ENCODE measurements around the gene USH2A.

USH2A gene

DNA sequence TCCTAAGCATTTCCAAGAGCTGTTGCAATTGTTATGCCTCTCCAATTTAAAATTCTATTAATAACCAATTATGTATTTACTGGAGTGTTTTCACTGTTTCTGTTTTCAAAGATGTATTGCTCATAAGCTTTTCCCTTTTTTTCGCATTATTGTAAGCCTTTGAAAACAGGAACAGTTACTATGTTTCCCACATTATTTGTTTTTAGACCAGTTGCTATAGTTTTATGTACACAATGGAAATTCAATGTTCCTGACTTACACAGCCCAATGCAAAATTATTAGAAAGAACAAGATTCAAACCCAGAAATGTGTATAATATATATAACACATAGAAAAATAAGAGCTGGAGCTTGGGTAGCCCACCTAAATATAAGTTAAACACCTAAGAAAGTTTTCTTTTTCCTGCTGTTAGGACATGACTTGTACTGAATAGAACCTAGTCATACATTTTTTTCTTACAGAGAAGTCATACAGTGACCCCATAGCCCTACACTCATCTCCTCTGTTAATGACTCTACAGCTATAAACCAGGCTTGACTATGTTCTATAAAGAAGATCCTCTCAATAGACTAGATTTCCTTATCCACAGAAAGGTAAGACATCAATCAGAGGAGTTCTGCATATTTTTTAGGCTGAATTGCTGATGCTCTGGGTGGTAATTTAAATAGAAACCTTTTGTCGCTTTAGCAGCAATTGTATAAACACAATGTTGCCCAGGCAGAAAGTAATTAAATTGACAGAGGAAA is 299.6 kb downstream of the USH2A start:
- H3K27ac Mint-ChIP-seq, result no peak overlapping the region
- H3K4me1 Mint-ChIP-seq (ENCODE audit: low read depth), result no peaks in the 10 kb centered on the region
- no peaks in the 10 kb centered on the region for H3K36me3 Mint-ChIP-seq (ENCODE audit: low read depth)
- H3K4me3 Mint-ChIP-seq, result no peak overlapping the region
- no peaks in the 10 kb centered on the region for H3K27me3 Mint-ChIP-seq
- no peak for DNase-seq
- H3K9me3 Mint-ChIP-seq, result no peaks in the 10 kb centered on the region

DNA sequence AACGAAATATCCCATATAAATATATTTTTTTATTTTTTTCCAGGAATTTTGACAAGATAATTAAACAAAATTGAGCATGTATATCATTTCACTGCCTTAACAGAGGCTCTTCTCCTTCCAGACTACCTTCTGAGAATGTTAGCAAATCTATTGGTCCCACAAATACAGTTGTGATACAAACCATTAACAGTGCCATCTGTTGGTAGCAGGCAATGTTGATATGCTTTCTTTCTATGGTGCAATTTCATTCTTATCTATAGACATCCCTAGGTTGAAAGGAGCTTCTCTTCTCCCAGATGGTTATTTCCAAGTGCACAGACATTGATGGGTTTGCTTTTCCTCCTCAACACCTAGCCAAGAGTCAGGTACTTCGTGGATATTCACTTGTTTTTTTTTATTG is 303.6 kb downstream of the USH2A start:
- Mint-ChIP-seq H3K27me3 (no peaks in the 10 kb centered on the region), H3K9me3 (no peaks in the 10 kb centered on the region), H3K4me1 (ENCODE audit: low read depth) (no peaks in the 10 kb centered on the region), H3K27ac (no peak overlapping the region), H3K4me3 (no peak overlapping the region), H3K36me3 (ENCODE audit: low read depth) (no peaks in the 10 kb centered on the region)
- DNase-seq, result no peak

GRCh38 chr1:216114180-216114579 is 309.1 kb downstream of the USH2A start:
- no peaks in the 10 kb centered on the region for H3K4me1 Mint-ChIP-seq (ENCODE audit: low read depth)
- H3K4me3 Mint-ChIP-seq, result no peak overlapping the region
- peaks cover 2% of the 10 kb centered on the region for H3K9me3 Mint-ChIP-seq
- no peaks in the 10 kb centered on the region for H3K27me3 Mint-ChIP-seq
- no peaks in the 10 kb centered on the region for H3K36me3 Mint-ChIP-seq (ENCODE audit: low read depth)
- no peak for DNase-seq
- H3K27ac Mint-ChIP-seq, result no peak overlapping the region

- no peaks in the 10 kb centered on the region for H3K27me3 Mint-ChIP-seq
- DNase-seq, result no peak
- H3K36me3 Mint-ChIP-seq (ENCODE audit: low read depth), result no peaks in the 10 kb centered on the region
- H3K4me3 Mint-ChIP-seq, result no peak overlapping the region
- H3K27ac Mint-ChIP-seq, result no peak overlapping the region
- no peaks in the 10 kb centered on the region for H3K4me1 Mint-ChIP-seq (ENCODE audit: low read depth)
- peaks cover 2% of the 10 kb centered on the region for H3K9me3 Mint-ChIP-seq
These were observed 310.1 kb downstream of the USH2A start for GRCh38 chr1:216113181-216113580.

- H3K9me3 Mint-ChIP-seq, result peaks cover 4% of the 10 kb centered on the region
These were observed 311.4 kb downstream of the USH2A start for GRCh38 chr1:216111842-216112241.

DNA sequence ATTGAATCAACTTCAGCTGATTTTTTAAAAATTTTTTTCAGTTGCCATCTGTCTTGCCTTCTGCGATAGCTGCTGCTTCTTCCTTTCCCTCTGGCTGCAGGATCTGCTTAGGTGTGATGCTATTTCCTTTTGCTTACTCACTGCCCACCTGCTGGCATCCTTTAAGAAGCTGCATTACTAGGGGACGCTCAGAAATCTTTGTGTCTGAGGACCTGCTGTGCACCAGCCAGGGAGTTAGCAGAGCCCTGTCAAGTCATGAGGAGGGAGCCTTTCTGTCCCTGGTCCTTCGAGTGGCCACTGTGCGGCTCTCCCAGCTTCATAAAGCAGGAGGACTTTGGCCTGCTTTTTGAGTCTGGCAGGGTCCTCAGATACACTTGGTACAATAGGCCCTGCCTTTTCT is 327.8 kb downstream of the USH2A start:
- no peaks in the 10 kb centered on the region for H3K4me1 Mint-ChIP-seq (ENCODE audit: low read depth)
- H3K27me3 Mint-ChIP-seq, result no peaks in the 10 kb centered on the region
- H3K36me3 Mint-ChIP-seq (ENCODE audit: low read depth), result no peaks in the 10 kb centered on the region
- no peak for DNase-seq
- H3K27ac Mint-ChIP-seq, result no peak overlapping the region
- no peak overlapping the region for H3K4me3 Mint-ChIP-seq
- peaks cover 11% of the 10 kb centered on the region for H3K9me3 Mint-ChIP-seq

More at GRCh38 chr1:216111842-216112241, 311.4 kb downstream of the USH2A start:
- no peak overlapping the region for H3K4me3 Mint-ChIP-seq
- no peaks in the 10 kb centered on the region for H3K4me1 Mint-ChIP-seq (ENCODE audit: low read depth)
- H3K27me3 Mint-ChIP-seq, result no peaks in the 10 kb centered on the region
- no peak for DNase-seq
- no peaks in the 10 kb centered on the region for H3K36me3 Mint-ChIP-seq (ENCODE audit: low read depth)
- no peak overlapping the region for H3K27ac Mint-ChIP-seq

DNA sequence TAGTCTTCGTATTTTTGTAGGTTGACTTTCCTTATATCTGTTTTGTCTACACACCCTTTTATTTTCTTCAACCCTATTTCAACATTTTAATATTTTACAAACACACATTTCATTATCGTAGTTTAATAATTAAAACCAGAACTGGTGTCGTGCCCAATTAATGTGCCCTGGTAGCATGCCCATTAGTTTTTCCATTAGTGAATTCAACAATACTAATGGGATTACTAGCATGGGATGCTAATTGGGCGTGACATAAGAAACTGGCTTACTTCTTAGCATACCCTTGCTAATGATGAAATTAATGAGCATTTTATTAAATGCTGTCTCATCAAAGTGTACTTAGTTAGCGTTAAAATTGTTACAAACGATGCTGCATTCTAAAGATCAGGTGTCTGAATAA is 332.7 kb downstream of the USH2A start:
- no peaks in the 10 kb centered on the region for H3K27me3 Mint-ChIP-seq
- H3K4me1 Mint-ChIP-seq (ENCODE audit: low read depth), result no peaks in the 10 kb centered on the region
- peaks cover 3% of the 10 kb centered on the region for H3K9me3 Mint-ChIP-seq
- DNase-seq, result no peak
- H3K36me3 Mint-ChIP-seq (ENCODE audit: low read depth), result no peaks in the 10 kb centered on the region
- no peak overlapping the region for H3K27ac Mint-ChIP-seq
- H3K4me3 Mint-ChIP-seq, result no peak overlapping the region

DNA sequence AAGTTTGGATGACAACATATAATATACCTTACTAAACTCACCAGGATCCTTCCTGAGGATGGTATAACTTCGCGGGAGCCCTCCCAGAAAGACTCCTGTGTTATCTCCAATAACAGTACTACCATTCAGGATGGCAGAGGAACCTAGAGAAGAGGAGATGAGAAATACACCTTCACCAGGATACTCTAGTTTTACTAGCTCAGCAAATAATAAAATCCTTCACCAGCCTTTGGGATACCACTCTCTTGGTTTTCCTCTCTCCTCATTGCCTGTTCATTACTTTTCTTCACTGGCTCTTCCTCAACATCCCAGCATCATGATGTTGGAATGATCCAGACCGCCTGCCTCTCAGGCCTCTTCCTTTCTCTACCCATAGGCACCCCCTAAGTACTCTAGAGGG is 336.6 kb downstream of the USH2A start:
- H3K27ac Mint-ChIP-seq, result no peak overlapping the region
- no peak overlapping the region for H3K4me3 Mint-ChIP-seq
- H3K4me1 Mint-ChIP-seq (ENCODE audit: low read depth), result no peaks in the 10 kb centered on the region

GRCh38 chr1:216081445-216081844 is 341.8 kb downstream of the USH2A start:
- no peak overlapping the region for H3K27ac Mint-ChIP-seq
- no peaks in the 10 kb centered on the region for H3K36me3 Mint-ChIP-seq (ENCODE audit: low read depth)
- no peaks in the 10 kb centered on the region for H3K4me1 Mint-ChIP-seq (ENCODE audit: low read depth)
- H3K4me3 Mint-ChIP-seq, result no peak overlapping the region
- DNase-seq, result no peak
- H3K27me3 Mint-ChIP-seq, result no peaks in the 10 kb centered on the region
- peaks cover 8% of the 10 kb centered on the region for H3K9me3 Mint-ChIP-seq

More for the DNA sequence above, 336.6 kb downstream of the USH2A start:
- no peak for DNase-seq
- Mint-ChIP-seq H3K9me3 (peaks cover 8% of the 10 kb centered on the region), H3K36me3 (ENCODE audit: low read depth) (no peaks in the 10 kb centered on the region), H3K27me3 (no peaks in the 10 kb centered on the region)

DNA sequence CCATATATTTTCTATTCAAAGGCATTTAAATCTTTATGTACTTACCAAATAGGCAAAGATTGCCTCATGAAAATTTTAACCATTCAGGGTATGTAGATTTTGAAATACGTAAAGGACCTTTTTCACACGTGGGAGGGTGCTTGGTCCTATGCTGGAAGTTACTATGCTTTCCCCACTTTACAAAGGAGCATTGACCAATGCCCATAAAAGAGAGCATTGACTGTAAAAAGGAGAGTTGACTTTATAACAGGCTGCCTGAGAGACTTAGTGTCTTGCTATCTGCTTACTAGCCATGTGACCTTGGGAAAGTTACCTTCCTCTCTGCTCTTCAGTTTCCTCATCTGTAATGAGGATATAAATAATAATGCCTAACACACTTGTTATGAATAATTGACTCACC is 346.5 kb downstream of the USH2A start:
- DNase-seq, result no peak
- H3K4me3 Mint-ChIP-seq, result no peak overlapping the region
- no peak overlapping the region for H3K27ac Mint-ChIP-seq
- peaks cover 4% of the 10 kb centered on the region for H3K9me3 Mint-ChIP-seq
- no peaks in the 10 kb centered on the region for H3K4me1 Mint-ChIP-seq (ENCODE audit: low read depth)
- H3K27me3 Mint-ChIP-seq, result no peaks in the 10 kb centered on the region
- no peaks in the 10 kb centered on the region for H3K36me3 Mint-ChIP-seq (ENCODE audit: low read depth)

GRCh38 chr1:216075339-216075738 is 347.9 kb downstream of the USH2A start:
- Mint-ChIP-seq H3K27ac (no peak overlapping the region), H3K27me3 (no peaks in the 10 kb centered on the region), H3K4me1 (ENCODE audit: low read depth) (no peaks in the 10 kb centered on the region), H3K36me3 (ENCODE audit: low read depth) (no peaks in the 10 kb centered on the region), H3K4me3 (no peak overlapping the region), H3K9me3 (no peaks in the 10 kb centered on the region)
- DNase-seq, result no peak

DNA sequence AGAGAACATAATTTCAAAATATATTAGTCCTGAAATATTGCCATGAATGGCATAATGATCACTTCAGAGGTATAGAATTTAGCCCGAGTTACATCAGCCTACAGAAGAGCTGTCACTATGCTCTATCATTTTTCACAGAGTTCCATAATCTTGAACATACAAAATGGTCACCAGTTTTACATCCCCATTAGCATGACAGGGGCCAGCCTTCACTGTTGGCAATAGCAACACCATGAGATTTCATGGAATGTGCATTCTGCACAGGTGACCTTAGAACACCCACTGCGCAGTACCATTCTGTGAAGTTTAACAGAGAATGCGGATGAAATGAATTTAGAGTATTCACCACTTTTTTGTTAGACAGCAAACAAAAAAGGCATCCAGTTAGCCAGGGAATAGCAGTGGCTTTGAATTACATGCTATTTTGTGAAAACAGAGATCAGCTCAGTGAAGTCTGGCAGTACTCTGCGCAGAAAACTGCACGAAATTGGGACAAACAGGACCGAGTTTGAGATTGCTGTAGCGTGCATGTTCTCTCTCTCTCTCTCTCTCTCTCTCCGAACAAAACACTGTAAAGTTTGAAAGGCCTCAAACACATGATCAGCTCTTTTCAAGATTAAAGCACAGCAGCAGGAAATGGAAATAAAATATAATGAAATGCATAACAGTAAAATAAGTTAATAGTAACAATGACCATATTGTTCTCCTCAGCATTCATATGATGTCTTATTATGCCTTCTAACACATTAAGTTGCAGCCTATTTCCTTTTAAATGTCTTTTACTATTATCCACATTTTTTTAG is 349.3 kb downstream of the USH2A start:
- DNase-seq, result no peak
- H3K4me3 Mint-ChIP-seq, result no peak overlapping the region
- H3K4me1 Mint-ChIP-seq (ENCODE audit: low read depth), result no peaks in the 10 kb centered on the region
- H3K27ac Mint-ChIP-seq, result no peak overlapping the region
- H3K9me3 Mint-ChIP-seq, result no peaks in the 10 kb centered on the region
- H3K36me3 Mint-ChIP-seq (ENCODE audit: low read depth), result no peaks in the 10 kb centered on the region
- H3K27me3 Mint-ChIP-seq, result no peaks in the 10 kb centered on the region

DNA sequence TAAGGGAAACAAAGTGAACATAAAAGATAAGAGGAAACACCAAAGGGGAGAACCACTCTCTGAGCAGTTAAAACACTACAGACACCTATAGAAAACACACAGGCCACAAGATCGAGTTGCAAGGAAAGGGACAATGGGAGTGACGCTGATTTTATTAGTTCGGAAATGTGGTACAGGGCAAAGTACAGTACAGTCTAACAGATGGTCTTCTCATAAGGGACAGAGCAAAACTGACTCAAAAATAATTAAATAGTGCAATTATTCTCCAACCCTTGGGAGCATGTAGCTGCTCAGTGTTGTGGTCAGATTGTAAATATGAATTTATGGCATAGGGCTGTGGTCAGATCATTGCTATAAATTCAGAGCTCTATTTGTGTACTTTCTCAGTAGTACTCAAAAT is 352.0 kb downstream of the USH2A start:
- no peaks in the 10 kb centered on the region for H3K27me3 Mint-ChIP-seq
- no peak for DNase-seq
- no peaks in the 10 kb centered on the region for H3K4me1 Mint-ChIP-seq (ENCODE audit: low read depth)
- no peak overlapping the region for H3K27ac Mint-ChIP-seq
- H3K4me3 Mint-ChIP-seq, result no peak overlapping the region
- H3K9me3 Mint-ChIP-seq, result peaks cover 8% of the 10 kb centered on the region
- no peaks in the 10 kb centered on the region for H3K36me3 Mint-ChIP-seq (ENCODE audit: low read depth)

- H3K27me3 Mint-ChIP-seq, result no peaks in the 10 kb centered on the region
- no peaks in the 10 kb centered on the region for H3K36me3 Mint-ChIP-seq (ENCODE audit: low read depth)
- no peak overlapping the region for H3K4me3 Mint-ChIP-seq
- H3K4me1 Mint-ChIP-seq (ENCODE audit: low read depth), result no peaks in the 10 kb centered on the region
- H3K27ac Mint-ChIP-seq, result no peak overlapping the region
- peaks cover 8% of the 10 kb centered on the region for H3K9me3 Mint-ChIP-seq
- no peak for DNase-seq
These were observed 358.6 kb downstream of the USH2A start for GRCh38 chr1:216064643-216065042.

GRCh38 chr1:216057947-216058346 is 365.3 kb downstream of the USH2A start:
- no peak for DNase-seq
- no peak overlapping the region for H3K4me3 Mint-ChIP-seq
- H3K9me3 Mint-ChIP-seq, result peaks cover 3% of the 10 kb centered on the region
- no peaks in the 10 kb centered on the region for H3K27me3 Mint-ChIP-seq
- H3K27ac Mint-ChIP-seq, result no peak overlapping the region
- no peaks in the 10 kb centered on the region for H3K36me3 Mint-ChIP-seq (ENCODE audit: low read depth)
- no peaks in the 10 kb centered on the region for H3K4me1 Mint-ChIP-seq (ENCODE audit: low read depth)
